ENCODE results near the gene HIVEP3. TPM values are rescaled to one million over a fixed set of nuclear protein-coding genes. Genes with fewer than 3 reads are reported as not detected.

Gene HIVEP3
- total RNA-seq, 1 experiment from 2014 or later = 3.1 TPM

GRCh38 chr1:41823471-41823870, 95.3 kb downstream of the HIVEP3 start:
- no peaks in the 10 kb centered on the region for H3K9me3 ChIP-seq (ENCODE audit: low read depth, low read length, poor library complexity, severe bottlenecking)
- intact Hi-C loops (cut with micrococcal nuclease; ENCODE audit: unreplicated experiment) = no loop called here
- DNase-seq (ENCODE audit: low spot score) = peak; percentile 43
- BruUV-seq (replicated peaks) = no TSS peak
- H3K4me3 ChIP-seq (ENCODE audit: low read depth, low read length, poor library complexity, severe bottlenecking) = no peak overlapping the region
- no peak overlapping the region for H3K27ac ChIP-seq (ENCODE audit: low read depth, low read length, poor library complexity, severe bottlenecking)
- H3K36me3 ChIP-seq (ENCODE audit: insufficient read depth, low read length, poor library complexity, severe bottlenecking) = no peaks in the 10 kb centered on the region
- POLR2A ChIA-PET (ENCODE audit: low non-redundant PET) = no interaction called here
- H3K4me1 ChIP-seq (ENCODE audit: insufficient read depth, low read length, poor library complexity, severe bottlenecking) = no peaks in the 10 kb centered on the region
- TF ChIP-seq CTCF (conservative IDR thresholded peaks at IDR 0.05; ENCODE audit: low read depth, low read length) = no peak
- TF ChIP-seq EZH2 (IDR thresholded peaks at IDR 0.05; ENCODE audit: borderline replicate concordance, low read depth, low read length, poor library complexity, severe bottlenecking) = no peak
- H3K27me3 ChIP-seq (replicated peaks; ENCODE audit: insufficient read depth, low read depth, low read length, poor library complexity) = no peaks in the 10 kb centered on the region
- CTCF ChIA-PET = no interaction called here

GRCh38 chr1:41822866-41823265, 95.9 kb downstream of the HIVEP3 start:
- Histone ChIP-seq H3K27ac (ENCODE audit: low read depth, low read length, poor library complexity, severe bottlenecking) (no peak overlapping the region), H3K36me3 (ENCODE audit: insufficient read depth, low read length, poor library complexity, severe bottlenecking) (no peaks in the 10 kb centered on the region), H3K4me1 (ENCODE audit: insufficient read depth, low read length, poor library complexity, severe bottlenecking) (no peaks in the 10 kb centered on the region), H3K27me3 (replicated peaks; ENCODE audit: insufficient read depth, low read depth, low read length, poor library complexity) (no peaks in the 10 kb centered on the region), H3K9me3 (ENCODE audit: low read depth, low read length, poor library complexity, severe bottlenecking) (no peaks in the 10 kb centered on the region), H3K4me3 (ENCODE audit: low read depth, low read length, poor library complexity, severe bottlenecking) (no peak overlapping the region)
- no peak for TF ChIP-seq EZH2 (IDR thresholded peaks at IDR 0.05; ENCODE audit: borderline replicate concordance, low read depth, low read length, poor library complexity, severe bottlenecking)
- TF ChIP-seq CTCF (conservative IDR thresholded peaks at IDR 0.05; ENCODE audit: low read depth, low read length) = no peak
- ChIA-PET POLR2A (ENCODE audit: low non-redundant PET) (no interaction called here), CTCF (no interaction called here)
- no TSS peak for BruUV-seq (replicated peaks)
- intact Hi-C loops (cut with micrococcal nuclease; ENCODE audit: unreplicated experiment) = no loop called here
- no peak for DNase-seq (ENCODE audit: low spot score)

GRCh38 chr1:41819843-41820242, 98.9 kb downstream of the HIVEP3 start:
- Histone ChIP-seq H3K4me3 (ENCODE audit: low read depth, low read length, poor library complexity, severe bottlenecking) (no peak overlapping the region), H3K27ac (ENCODE audit: low read depth, low read length, poor library complexity, severe bottlenecking) (no peak overlapping the region), H3K27me3 (replicated peaks; ENCODE audit: insufficient read depth, low read depth, low read length, poor library complexity) (no peaks in the 10 kb centered on the region), H3K36me3 (ENCODE audit: insufficient read depth, low read length, poor library complexity, severe bottlenecking) (no peaks in the 10 kb centered on the region), H3K9me3 (ENCODE audit: low read depth, low read length, poor library complexity, severe bottlenecking) (no peaks in the 10 kb centered on the region), H3K4me1 (ENCODE audit: insufficient read depth, low read length, poor library complexity, severe bottlenecking) (no peaks in the 10 kb centered on the region)
- no peak for DNase-seq (ENCODE audit: low spot score)
- intact Hi-C loops (cut with micrococcal nuclease; ENCODE audit: unreplicated experiment) = no loop called here
- no TSS peak for BruUV-seq (replicated peaks)
- ChIA-PET CTCF (no interaction called here), POLR2A (ENCODE audit: low non-redundant PET) (no interaction called here)
- no peak for TF ChIP-seq CTCF (conservative IDR thresholded peaks at IDR 0.05; ENCODE audit: low read depth, low read length)
- no peak for TF ChIP-seq EZH2 (IDR thresholded peaks at IDR 0.05; ENCODE audit: borderline replicate concordance, low read depth, low read length, poor library complexity, severe bottlenecking)
